K562 (cell line): ENCODE data around the gene ABCC1. TPM values are rescaled to one million over a fixed set of nuclear protein-coding genes. Genes with fewer than 3 reads are reported as not detected.

Experiments used
- ATAC-seq: fragments of 200-7000 bp; cut with Tn5 transposase; 3 replicates; pipeline ENCODE4 v1.9.1; 2020; ENCODE audit warnings: moderate library complexity
- BruUV-seq: library from RNA; stranded (reverse); fragments of 400-500 nt; replicated peaks from 2 replicates; lab custom pipeline; 2021; lab: Mats Ljungman, UMichigan
- CTCF ChIA-PET: fragments of 300-600 bp; formaldehyde crosslinking; extraction: SDS; loops from one replicate; lab custom pipeline; 2021; ENCODE audit warnings: low intra/inter-chr PET ratio; lab: Yijun Ruan, JAX
- POLR2A ChIA-PET: fragments of 300-600, 350-650 bp; sonication (Branson Sonifier 250); formaldehyde crosslinking; extraction: SDS; loops from one replicate; lab custom pipeline; 2021; ENCODE audit warnings: antibody characterized with exemption, inconsistent platforms; lab: Yijun Ruan, JAX
- DNase-seq, 4 experiments: peaks; one replicate each; pipeline versions ENCODE4 v3.0.0 to v3.0.0-alpha.2; 2011 to 2018; ENCODE audit warnings: low spot score in 3 of 4, mixed read lengths in 3 of 4; ENCODE audit errors: extremely low read depth in 1 of 4
- FAIRE-seq: peaks from 2 replicates; lab custom pipeline; 2011; peaks lifted over from hg19 to GRCh38; lab: Jason Lieb, UNC
- H2AFZ ChIP-seq: 2 replicates; pipeline ENCODE4 v1.6.0; 2011; ENCODE audit warnings: low read depth, low read length, control low read depth, inconsistent platforms
- H3K27ac ChIP-seq: fragments of 200-600 bp; 3 replicates; pipeline ENCODE4 v1.8.0; 2011; ENCODE audit warnings: low read depth, mild to moderate bottlenecking, control low read depth, inconsistent platforms, low read length, moderate library complexity, mixed read lengths; ENCODE audit errors: extremely low read depth
- H3K27me3 ChIP-seq, 2 experiments: fragments of 300-600 bp in 1 of 2; 2 replicates in 1 of 2; 3 replicates in 1 of 2; pipeline versions ENCODE4 v1.6.0 to v1.8.0; 2011; ENCODE audit warnings: inconsistent platforms in 2 of 2, low read length in 2 of 2, mild to moderate bottlenecking in 1 of 2, mixed read lengths in 1 of 2, moderate library complexity in 1 of 2; ENCODE audit not compliant: control insufficient read depth in 2 of 2, insufficient read depth in 2 of 2
- H3K36me3 ChIP-seq: fragments of 300-600 bp; 3 replicates; pipeline ENCODE4 v1.8.0; 2011; ENCODE audit warnings: mild to moderate bottlenecking, low read length, inconsistent platforms; ENCODE audit not compliant: control insufficient read depth, insufficient read depth
- H3K4me1 ChIP-seq, 2 experiments: fragments of 200-600 bp in 1 of 2; replicated peaks in 1 of 2; 2 replicates in 1 of 2; 3 replicates in 1 of 2; pipeline versions ENCODE4 v1.5.1 to v1.8.0; 2011; ENCODE audit warnings: inconsistent platforms in 2 of 2, low read length in 2 of 2, mild to moderate bottlenecking in 1 of 2, mixed read lengths in 1 of 2, moderate library complexity in 1 of 2; ENCODE audit not compliant: control insufficient read depth in 2 of 2, insufficient read depth in 2 of 2
- H3K4me2 ChIP-seq: 2 replicates; pipeline ENCODE4 v1.6.1; 2011; ENCODE audit warnings: low read length, control low read depth, inconsistent platforms, mixed read lengths; ENCODE audit not compliant: insufficient read depth
- H3K4me3 ChIP-seq: fragments of 200-600 bp; sonication (generic), shearing (Covaris generic); 2 replicates; pipeline ENCODE4 v1.5.1; 2016; ENCODE audit warnings: control low read depth, inconsistent platforms
- H3K79me2 ChIP-seq: fragments of 200-600 bp; 3 replicates; pipeline ENCODE4 v1.8.0; 2011; ENCODE audit warnings: low read length, inconsistent platforms; ENCODE audit not compliant: control insufficient read depth, insufficient read depth
- H3K9ac ChIP-seq, 2 experiments: 2 replicates each; pipeline versions ENCODE4 v1.6.0 to v1.6.1; 2011; ENCODE audit warnings: low read depth in 2 of 2, low read length in 2 of 2, control low read depth in 1 of 2, inconsistent platforms in 1 of 2, mild to moderate bottlenecking in 1 of 2, mixed read lengths in 1 of 2; ENCODE audit not compliant: insufficient read depth in 1 of 2
- H3K9me1 ChIP-seq: one replicate; pipeline ENCODE4 v1.6.0; 2011; ENCODE audit warnings: inconsistent platforms, mild to moderate bottlenecking, low read length, moderate library complexity; ENCODE audit not compliant: control insufficient read depth, insufficient read depth
- H3K9me3 ChIP-seq: replicated peaks from 2 replicates; pipeline ENCODE4 v1.5.1; 2011; ENCODE audit warnings: low read depth, low read length, inconsistent platforms; ENCODE audit not compliant: control insufficient read depth, insufficient read depth
- H4K20me1 ChIP-seq: replicated peaks from 2 replicates; pipeline ENCODE4 v1.6.1; 2011; ENCODE audit warnings: low read length, inconsistent platforms, mixed read lengths; ENCODE audit not compliant: control insufficient read depth, insufficient read depth
- CREB1 ChIP-seq, 2 experiments: sonication (generic) in 1 of 2; formaldehyde crosslinking in 1 of 2; IDR thresholded peaks; 2 replicates each; pipeline versions ENCODE4 v1.6.1 to v1.8.0; 2012 to 2022; ENCODE audit warnings: inconsistent platforms in 1 of 2, mild to moderate bottlenecking in 1 of 2, missing genetic modification reagents in 1 of 2, moderate library complexity in 1 of 2
- CTCF ChIP-seq, 3 experiments: IDR thresholded peaks in 2 of 3; conservative IDR thresholded peaks in 1 of 3; 2 replicates each; pipeline ENCODE4 v1.5.1; 2011 to 2012; ENCODE audit warnings: low read length in 3 of 3, mild to moderate bottlenecking in 3 of 3, control low read depth in 2 of 3, improper control_type of control experiment in 1 of 3, inconsistent platforms in 1 of 3, low read depth in 1 of 3, mixed read lengths in 1 of 3, moderate library complexity in 1 of 3; ENCODE audit not compliant: insufficient read depth in 2 of 3
- FOXK2 ChIP-seq, 2 experiments: fragments of 450-650 bp; IDR thresholded peaks in 1 of 2; conservative IDR thresholded peaks in 1 of 2; 2 replicates each; pipeline ENCODE4 v1.6.1; 2016; ENCODE audit warnings: low read depth in 2 of 2, mild to moderate bottlenecking in 1 of 2
- GABPB2 ChIP-seq: fragments of 250-450 bp; sonication (Bioruptor Pico); conservative IDR thresholded peaks from 2 replicates; pipeline ENCODE4 v1.5.1; 2021; ENCODE audit warnings: mild to moderate bottlenecking
- HCFC1 ChIP-seq: IDR thresholded peaks from 2 replicates; pipeline ENCODE4 v1.6.1; 2012; ENCODE audit warnings: low read depth, low read length, improper control_type of control experiment
- L3MBTL2 ChIP-seq: fragments of 450-650 bp; IDR thresholded peaks from 2 replicates; pipeline ENCODE4 v1.6.1; 2016; ENCODE audit warnings: mild to moderate bottlenecking, moderate library complexity
- NCOA2 ChIP-seq, 2 experiments: fragments of 450-650 bp; IDR thresholded peaks; 2 replicates each; pipeline ENCODE4 v1.6.1; 2018; ENCODE audit warnings: mild to moderate bottlenecking in 2 of 2, moderate library complexity in 1 of 2; ENCODE audit not compliant: partially characterized antibody in 2 of 2
- NFIC ChIP-seq: fragments of 450-650 bp; IDR thresholded peaks from 2 replicates; pipeline ENCODE4 v1.6.1; 2017; ENCODE audit warnings: mild to moderate bottlenecking, inconsistent platforms
- PPARD ChIP-seq: fragments of 250-450 bp; sonication (Bioruptor Pico); IDR thresholded peaks from 2 replicates; pipeline ENCODE4 v1.8.0; 2022; ENCODE audit warnings: inconsistent platforms, mild to moderate bottlenecking, moderate library complexity
- RFX5 ChIP-seq: IDR thresholded peaks from 2 replicates; pipeline ENCODE4 v1.6.1; 2011; ENCODE audit warnings: low read depth, mild to moderate bottlenecking, improper control_type of control experiment, low read length
- RFX7 ChIP-seq: fragments of 250-450 bp; sonication (Bioruptor Pico); IDR thresholded peaks from 2 replicates; pipeline ENCODE4 v1.5.1; 2021; ENCODE audit warnings: mild to moderate bottlenecking
- SMAD3 ChIP-seq: fragments of 450-650 bp; formaldehyde crosslinking; conservative IDR thresholded peaks from 2 replicates; pipeline ENCODE4 v1.4.0; 2020; ENCODE audit warnings: mild to moderate bottlenecking
- SNRNP70 ChIP-seq: fragments of 200-400 bp; formaldehyde crosslinking; optimal IDR thresholded peaks from 2 replicates; pipeline ENCODE3; 2017; ENCODE audit warnings: low read depth, low read length
- SREBF1 ChIP-seq: fragments of 150-350 bp; IDR thresholded peaks from 2 replicates; pipeline ENCODE4 v1.6.1; 2014; ENCODE audit warnings: antibody characterized with exemption, low read depth, low read length, borderline replicate concordance
- TOE1 ChIP-seq, 2 experiments: fragments of 450-650 bp in 1 of 2; sonication (generic) in 1 of 2; formaldehyde crosslinking in 1 of 2; IDR thresholded peaks; 2 replicates each; pipeline versions ENCODE4 v1.7.1 to v1.8.0; 2016 to 2022; ENCODE audit warnings: borderline replicate concordance in 2 of 2, mild to moderate bottlenecking in 2 of 2, antibody characterized with exemption in 1 of 2, inconsistent platforms in 1 of 2, low read depth in 1 of 2, missing genetic modification reagents in 1 of 2, moderate library complexity in 1 of 2
- ZBTB7A ChIP-seq: IDR thresholded peaks from 2 replicates; pipeline ENCODE4 v1.6.1; 2011; ENCODE audit warnings: low read depth, mild to moderate bottlenecking, low read length, moderate library complexity, borderline replicate concordance; ENCODE audit not compliant: control insufficient read depth
- ZNF239 ChIP-seq: fragments of 250-450 bp; sonication (Bioruptor Pico); IDR thresholded peaks from 2 replicates; pipeline ENCODE4 v1.4.0; 2020; ENCODE audit warnings: mild to moderate bottlenecking
- WGBS: fragments of 100-300 bp; shearing (Covaris generic); methylation state at CpG from one replicate; pipeline ENCODE4 v1.1.6; 2016; ENCODE audit warnings: low coverage, mixed read lengths; ENCODE audit not compliant: insufficient coverage; ENCODE audit errors: missing lambda C conversion rate; 5-methylcytosine and 5-hydroxymethylcytosine counted together
- in situ Hi-C: fragments of 300-500 bp; cut with MboI; formaldehyde crosslinking; loops from 4 replicates; pipeline ENCODE4 v1.15.0; 2018; ENCODE audit warnings: inconsistent platforms, mixed read lengths
- intact Hi-C: fragments of 100-400 bp; cut with micrococcal nuclease; formaldehyde crosslinking; loops from 2 replicates; pipeline ENCODE4 v1.14.2; 2022
- polyA plus RNA-seq, 8 experiments: library from polyadenylated mRNA; depleted of rRNA in 4 of 8; stranded (reverse) in 5 of 8; unstranded in 3 of 8; fragments of >200 nt; fragmentation: Nextera tagmentation in 2 of 8; fragmentation: Illumina TruSeq in 1 of 8; extraction: Ambion mirVana in 2 of 8; extraction: Trizol in 1 of 8; gene quantifications; 2 replicates each; pipeline versions ENCODE4 v1.2.1 to v1.2.3, GENCODE V29; 2011 to 2014; ENCODE audit warnings: inconsistent platforms in 1 of 8, missing spikeins in 1 of 8
- total RNA-seq, 7 experiments: library from RNA; depleted of rRNA in 6 of 7; stranded (reverse); fragments of >200 nt in 6 of 7; fragmentation: Illumina TruSeq in 2 of 7; extraction: Trizol in 2 of 7; gene quantifications; 2 replicates each; pipeline versions ENCODE4 v1.2.1 to v1.2.3, GENCODE V29; 2011 to 2021; ENCODE audit warnings: low replicate concordance in 1 of 7

ABCC1 gene
- total and polyA plus RNA-seq, 9 of the 15 experiments (the other 6 are each of a cell fraction or from before 2014, with no cell fraction given): 3.9 to 41.6 (median 10.0) TPM

DNA sequence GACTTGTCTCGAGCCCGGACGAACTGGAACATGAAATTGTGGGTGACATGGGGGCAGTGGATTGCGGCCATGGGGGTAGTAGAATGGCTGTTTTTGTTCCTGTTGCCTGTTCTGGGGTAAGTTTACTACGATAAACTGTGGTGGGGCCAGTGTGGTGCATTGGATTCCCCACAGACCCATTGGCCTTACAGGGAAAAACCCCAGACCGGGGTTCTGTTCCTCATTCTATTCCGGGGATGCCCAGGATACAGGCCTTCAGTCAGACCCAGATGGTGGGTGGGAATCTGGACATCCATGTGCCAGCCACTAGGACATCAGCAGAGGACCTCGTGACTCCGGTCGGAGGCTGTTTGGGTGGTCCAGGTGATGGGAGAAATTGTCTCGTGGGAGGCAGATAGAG is 88.1 kb downstream of the ABCC1 start:
- Histone ChIP-seq H3K27ac (no peak overlapping the region), H3K4me3 (no peak overlapping the region), H3K27me3 (no peaks in the 10 kb centered on the region), H2AFZ (no peak overlapping the region), H3K9ac (no peak overlapping the region), H3K9me1 (peaks cover 4% of the 10 kb centered on the region), H3K4me2 (no peak overlapping the region), H3K36me3 (peaks cover 71% of the 10 kb centered on the region; the same call in 2 of the 3 replicates), H3K79me2 (no peaks in the 10 kb centered on the region), H4K20me1 (no peaks in the 10 kb centered on the region), H3K9me3 (no peaks in the 10 kb centered on the region), H3K4me1 (peaks cover 0 to 5% of the 10 kb centered on the region in 2 experiments; a peak in 2 of 5 replicates)
- WGBS: 92% methylated on average over 11 of the region's 11 CpGs
- no peak for ATAC-seq
- ChIA-PET POLR2A (interaction anchor here (0.7 to 2.4 kb wide), 4 partner anchors 11 to 24 kb away, joined by 3 to 10 read pairs (median 5); no protein-coding TSS in a partner anchor), CTCF (no interaction called here)
- intact Hi-C loops: no loop called here
- DNase-seq: no peak
- no peak for FAIRE-seq
- no TSS peak for BruUV-seq
- in situ Hi-C loops: no loop called here
- TF ChIP-seq SMAD3 (CRISPR knock-in tag) (no peak), NCOA2 (IDR thresholded peaks at IDR 0.05; ENCODE audit: partially characterized antibody in 2 of 2) (no peak), HCFC1 (no peak), SNRNP70 (no peak), GABPB2 (no peak), CREB1 (IDR thresholded peaks at IDR 0.05) (no peak), CREB1 (CRISPR knock-in tag; IDR thresholded peaks at IDR 0.05) (no peak), RFX7 (no peak), ZNF239 (CRISPR knock-in tag) (no peak), ZBTB7A (no peak), PPARD (CRISPR knock-in tag) (no peak), CTCF (IDR thresholded peaks at IDR 0.05 in 2 of 3, conservative IDR thresholded peaks at IDR 0.05 in 1 of 3; ENCODE audit: insufficient read depth in 2 of 3, low read depth in 1 of 3, low read length in 3 of 3) (no peak), NFIC (no peak), SREBF1 (no peak), FOXK2 (conservative IDR thresholded peaks at IDR 0.05 in 1 of 2, IDR thresholded peaks at IDR 0.05 in 1 of 2; ENCODE audit: low read depth in 2 of 2) (no peak), TOE1 (IDR thresholded peaks at IDR 0.05; ENCODE audit: borderline replicate concordance) (no peak), TOE1 (CRISPR knock-in tag; IDR thresholded peaks at IDR 0.05; ENCODE audit: borderline replicate concordance, low read depth) (no peak), L3MBTL2 (no peak), RFX5 (no peak)
